ENCODE data around the gene FIBCD1. TPM values are rescaled to one million over a fixed set of nuclear protein-coding genes. Genes with fewer than 3 reads are reported as not detected.
A peak's percentile ranks its signal among the peaks of the same experiment; 100 is the strongest.

The FIBCD1 gene
- polyA plus RNA-seq, 1 of the 3 experiments (the other 2 are of a cell fraction), result 1.3 TPM

DNA sequence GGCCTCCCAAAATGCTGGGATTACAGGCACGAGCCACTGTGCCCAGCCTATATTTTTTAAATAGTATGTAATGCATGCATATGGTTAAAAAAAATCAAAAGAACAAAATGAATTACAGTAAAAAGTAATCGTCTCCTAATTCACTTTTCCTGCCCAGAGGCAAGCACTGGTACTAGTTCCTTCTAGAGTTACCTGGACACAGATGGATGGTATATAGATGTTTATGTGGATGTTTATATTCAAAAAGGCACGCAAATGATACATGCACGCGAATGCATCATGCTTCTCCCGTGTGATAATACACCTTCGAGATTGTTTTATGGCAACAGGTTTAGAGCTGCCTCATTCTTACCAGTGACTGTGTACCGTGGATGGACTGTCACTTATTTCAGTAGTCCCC is 82.6 kb downstream of the FIBCD1 start:
- H3K4me3 ChIP-seq (ENCODE audit: low read depth in 2 of 2, low read length in 1 of 2), result no peak overlapping the region
- H3K9me2 ChIP-seq, result no peaks in the 10 kb centered on the region
- no peak overlapping the region for H3K9ac ChIP-seq
- H2AFZ ChIP-seq (ENCODE audit: low read depth), result no peak overlapping the region
- peaks cover 40 to 47% of the 10 kb centered on the region in 2 experiments for H3K36me3 ChIP-seq (replicated peaks in 1 of 2; ENCODE audit: control insufficient read depth in 1 of 2, insufficient read depth in 2 of 2, low read length in 1 of 2)
- peaks cover 10 to 26% of the 10 kb centered on the region in 2 experiments; a peak in 3 of 4 replicates for H3K4me1 ChIP-seq (ENCODE audit: control insufficient read depth in 1 of 2, insufficient read depth in 2 of 2, low read depth in 1 of 2, low read length in 1 of 2)
- peaks cover 98% of the 10 kb centered on the region for H3K79me2 ChIP-seq (ENCODE audit: insufficient read depth)
- H3K27me3 ChIP-seq (ENCODE audit: insufficient read depth), result no peaks in the 10 kb centered on the region
- CTCF ChIA-PET, result interaction anchor here (7.5 kb wide), 1 partner anchor 8 kb away, joined by 86 read pairs; no protein-coding TSS in a partner anchor
- no peak overlapping the region for H3K4me2 ChIP-seq
- POLR2A ChIA-PET, result no interaction called here
- WGBS (ENCODE audit: low lambda C conversion rate), result 87% methylated on average over 8 of the region's 8 CpGs
- H3K27ac ChIP-seq (ENCODE audit: low read depth in 2 of 2, low read length in 1 of 2), result peak overlapping the region in 1 of 2 experiments; percentile 89; a peak in 1 of 4 replicates
- no peak for DNase-seq
- no peaks in the 10 kb centered on the region for H3K9me3 ChIP-seq
- H3F3A ChIP-seq (replicated peaks; ENCODE audit: insufficient read depth), result peaks cover 43% of the 10 kb centered on the region
- TF ChIP-seq, protein P1, sequence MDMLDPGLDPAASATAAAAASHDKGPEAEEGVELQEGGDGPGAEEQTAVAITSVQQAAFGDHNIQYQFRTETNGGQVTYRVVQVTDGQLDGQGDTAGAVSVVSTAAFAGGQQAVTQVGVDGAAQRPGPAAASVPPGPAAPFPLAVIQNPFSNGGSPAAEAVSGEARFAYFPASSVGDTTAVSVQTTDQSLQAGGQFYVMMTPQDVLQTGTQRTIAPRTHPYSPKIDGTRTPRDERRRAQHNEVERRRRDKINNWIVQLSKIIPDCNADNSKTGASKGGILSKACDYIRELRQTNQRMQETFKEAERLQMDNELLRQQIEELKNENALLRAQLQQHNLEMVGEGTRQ (IDR thresholded peaks at IDR 0.05; ENCODE audit: borderline replicate concordance, low read depth, low read length), result no peak
- TF ChIP-seq RAD21 (IDR thresholded peaks at IDR 0.05; ENCODE audit: low read length), result no peak
- no peak for TF ChIP-seq EZH2phosphoT487 (IDR thresholded peaks at IDR 0.05; ENCODE audit: borderline replicate concordance, low read depth)
- TF ChIP-seq, protein P2, sequence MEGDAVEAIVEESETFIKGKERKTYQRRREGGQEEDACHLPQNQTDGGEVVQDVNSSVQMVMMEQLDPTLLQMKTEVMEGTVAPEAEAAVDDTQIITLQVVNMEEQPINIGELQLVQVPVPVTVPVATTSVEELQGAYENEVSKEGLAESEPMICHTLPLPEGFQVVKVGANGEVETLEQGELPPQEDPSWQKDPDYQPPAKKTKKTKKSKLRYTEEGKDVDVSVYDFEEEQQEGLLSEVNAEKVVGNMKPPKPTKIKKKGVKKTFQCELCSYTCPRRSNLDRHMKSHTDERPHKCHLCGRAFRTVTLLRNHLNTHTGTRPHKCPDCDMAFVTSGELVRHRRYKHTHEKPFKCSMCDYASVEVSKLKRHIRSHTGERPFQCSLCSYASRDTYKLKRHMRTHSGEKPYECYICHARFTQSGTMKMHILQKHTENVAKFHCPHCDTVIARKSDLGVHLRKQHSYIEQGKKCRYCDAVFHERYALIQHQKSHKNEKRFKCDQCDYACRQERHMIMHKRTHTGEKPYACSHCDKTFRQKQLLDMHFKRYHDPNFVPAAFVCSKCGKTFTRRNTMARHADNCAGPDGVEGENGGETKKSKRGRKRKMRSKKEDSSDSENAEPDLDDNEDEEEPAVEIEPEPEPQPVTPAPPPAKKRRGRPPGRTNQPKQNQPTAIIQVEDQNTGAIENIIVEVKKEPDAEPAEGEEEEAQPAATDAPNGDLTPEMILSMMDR (IDR thresholded peaks at IDR 0.05), result no peak
- TF ChIP-seq, protein P3, sequence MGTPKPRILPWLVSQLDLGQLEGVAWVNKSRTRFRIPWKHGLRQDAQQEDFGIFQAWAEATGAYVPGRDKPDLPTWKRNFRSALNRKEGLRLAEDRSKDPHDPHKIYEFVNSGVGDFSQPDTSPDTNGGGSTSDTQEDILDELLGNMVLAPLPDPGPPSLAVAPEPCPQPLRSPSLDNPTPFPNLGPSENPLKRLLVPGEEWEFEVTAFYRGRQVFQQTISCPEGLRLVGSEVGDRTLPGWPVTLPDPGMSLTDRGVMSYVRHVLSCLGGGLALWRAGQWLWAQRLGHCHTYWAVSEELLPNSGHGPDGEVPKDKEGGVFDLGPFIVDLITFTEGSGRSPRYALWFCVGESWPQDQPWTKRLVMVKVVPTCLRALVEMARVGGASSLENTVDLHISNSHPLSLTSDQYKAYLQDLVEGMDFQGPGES (IDR thresholded peaks at IDR 0.05; ENCODE audit: low read depth, low read length), result no peak
- TF ChIP-seq RCOR1 (IDR thresholded peaks at IDR 0.05; ENCODE audit: low read length), result no peak
- no peak for TF ChIP-seq FOXJ3 (CRISPR knock-in tag; IDR thresholded peaks at IDR 0.05)
- no peak for TF ChIP-seq TAF1 (IDR thresholded peaks at IDR 0.05; ENCODE audit: borderline replicate concordance, low read depth, low read length)
- TF ChIP-seq EP300 (IDR thresholded peaks at IDR 0.05; ENCODE audit: borderline replicate concordance in 1 of 2, low read depth in 1 of 2, low read length in 1 of 2), result no peak
- TF ChIP-seq FOXM1 (IDR thresholded peaks at IDR 0.05; ENCODE audit: low read depth), result no peak
- TF ChIP-seq TEAD4 (IDR thresholded peaks at IDR 0.05; ENCODE audit: borderline replicate concordance, insufficient read depth), result no peak
- TF ChIP-seq, protein P4, sequence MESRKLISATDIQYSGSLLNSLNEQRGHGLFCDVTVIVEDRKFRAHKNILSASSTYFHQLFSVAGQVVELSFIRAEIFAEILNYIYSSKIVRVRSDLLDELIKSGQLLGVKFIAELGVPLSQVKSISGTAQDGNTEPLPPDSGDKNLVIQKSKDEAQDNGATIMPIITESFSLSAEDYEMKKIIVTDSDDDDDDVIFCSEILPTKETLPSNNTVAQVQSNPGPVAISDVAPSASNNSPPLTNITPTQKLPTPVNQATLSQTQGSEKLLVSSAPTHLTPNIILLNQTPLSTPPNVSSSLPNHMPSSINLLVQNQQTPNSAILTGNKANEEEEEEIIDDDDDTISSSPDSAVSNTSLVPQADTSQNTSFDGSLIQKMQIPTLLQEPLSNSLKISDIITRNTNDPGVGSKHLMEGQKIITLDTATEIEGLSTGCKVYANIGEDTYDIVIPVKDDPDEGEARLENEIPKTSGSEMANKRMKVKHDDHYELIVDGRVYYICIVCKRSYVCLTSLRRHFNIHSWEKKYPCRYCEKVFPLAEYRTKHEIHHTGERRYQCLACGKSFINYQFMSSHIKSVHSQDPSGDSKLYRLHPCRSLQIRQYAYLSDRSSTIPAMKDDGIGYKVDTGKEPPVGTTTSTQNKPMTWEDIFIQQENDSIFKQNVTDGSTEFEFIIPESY (IDR thresholded peaks at IDR 0.05; ENCODE audit: borderline replicate concordance, low read depth), result no peak
- TF ChIP-seq MXI1 (IDR thresholded peaks at IDR 0.05; ENCODE audit: low read depth, low read length), result no peak
- TF ChIP-seq ELF1 (IDR thresholded peaks at IDR 0.05), result no peak
- TF ChIP-seq, protein P5, sequence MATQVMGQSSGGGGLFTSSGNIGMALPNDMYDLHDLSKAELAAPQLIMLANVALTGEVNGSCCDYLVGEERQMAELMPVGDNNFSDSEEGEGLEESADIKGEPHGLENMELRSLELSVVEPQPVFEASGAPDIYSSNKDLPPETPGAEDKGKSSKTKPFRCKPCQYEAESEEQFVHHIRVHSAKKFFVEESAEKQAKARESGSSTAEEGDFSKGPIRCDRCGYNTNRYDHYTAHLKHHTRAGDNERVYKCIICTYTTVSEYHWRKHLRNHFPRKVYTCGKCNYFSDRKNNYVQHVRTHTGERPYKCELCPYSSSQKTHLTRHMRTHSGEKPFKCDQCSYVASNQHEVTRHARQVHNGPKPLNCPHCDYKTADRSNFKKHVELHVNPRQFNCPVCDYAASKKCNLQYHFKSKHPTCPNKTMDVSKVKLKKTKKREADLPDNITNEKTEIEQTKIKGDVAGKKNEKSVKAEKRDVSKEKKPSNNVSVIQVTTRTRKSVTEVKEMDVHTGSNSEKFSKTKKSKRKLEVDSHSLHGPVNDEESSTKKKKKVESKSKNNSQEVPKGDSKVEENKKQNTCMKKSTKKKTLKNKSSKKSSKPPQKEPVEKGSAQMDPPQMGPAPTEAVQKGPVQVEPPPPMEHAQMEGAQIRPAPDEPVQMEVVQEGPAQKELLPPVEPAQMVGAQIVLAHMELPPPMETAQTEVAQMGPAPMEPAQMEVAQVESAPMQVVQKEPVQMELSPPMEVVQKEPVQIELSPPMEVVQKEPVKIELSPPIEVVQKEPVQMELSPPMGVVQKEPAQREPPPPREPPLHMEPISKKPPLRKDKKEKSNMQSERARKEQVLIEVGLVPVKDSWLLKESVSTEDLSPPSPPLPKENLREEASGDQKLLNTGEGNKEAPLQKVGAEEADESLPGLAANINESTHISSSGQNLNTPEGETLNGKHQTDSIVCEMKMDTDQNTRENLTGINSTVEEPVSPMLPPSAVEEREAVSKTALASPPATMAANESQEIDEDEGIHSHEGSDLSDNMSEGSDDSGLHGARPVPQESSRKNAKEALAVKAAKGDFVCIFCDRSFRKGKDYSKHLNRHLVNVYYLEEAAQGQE (IDR thresholded peaks at IDR 0.05; ENCODE audit: low read depth, low read length), result no peak
- H4K20me1 ChIP-seq (ENCODE audit: insufficient read depth), result peaks cover 37% of the 10 kb centered on the region
